GM19452 (cell line): ENCODE data around the gene EHD1.

Experiments used
- ATAC-seq: cut with Tn5 transposase; IDR thresholded peaks from one replicate; pipeline ENCODE4 v1.9.1; 2021; ENCODE audit not compliant: unreplicated experiment

The EHD1 gene

GRCh38 chr11:64878494-64879243 lies at the start of gene EHD1:
Gene EHD1 (minus strand): TSS chr11:64878621. CDS start chr11:64878464, 157 bp downstream.
- ATAC-seq = peak; percentile 66

GRCh38 chr11:64926689-64927088 lies 48.3 kb upstream of the EHD1 start:
- ATAC-seq = no peak

- no peak for ATAC-seq
Measured at GRCh38 chr11:64925536-64926436, 47.4 kb upstream of the EHD1 start.

GRCh38 chr11:64924910-64925284 lies 46.5 kb upstream of the EHD1 start:
- no peak for ATAC-seq

- peak; percentile 79 for ATAC-seq
Measured at GRCh38 chr11:64923944-64924909, 45.8 kb upstream of the EHD1 start, which contains the start of gene PPP2R5B. Gene PPP2R5B (plus strand): TSS chr11:64924689. CDS start chr11:64925735, 1,046 bp downstream.

GRCh38 chr11:64923151-64923661 lies 44.8 kb upstream of the EHD1 start:
- ATAC-seq = no peak

GRCh38 chr11:64921384-64921783 lies 43.0 kb upstream of the EHD1 start:
- no peak for ATAC-seq

- no peak for ATAC-seq
Measured at GRCh38 chr11:64920124-64920523, 41.7 kb upstream of the EHD1 start.

- ATAC-seq = no peak
Measured at GRCh38 chr11:64919627-64920026, 41.2 kb upstream of the EHD1 start.

GRCh38 chr11:64918017-64918416 lies 39.6 kb upstream of the EHD1 start:
- no peak for ATAC-seq

- ATAC-seq = no peak
Measured at GRCh38 chr11:64917663-64917995, 39.2 kb upstream of the EHD1 start.

- ATAC-seq = peak; percentile 91
Measured at GRCh38 chr11:64916775-64917662, 38.6 kb upstream of the EHD1 start, which contains the start of gene ATG2A. Gene ATG2A (minus strand): TSS chr11:64917209. CDS start chr11:64917135, 74 bp downstream.

- peak; percentile 18 for ATAC-seq
Measured at GRCh38 chr11:64916040-64916774, 37.8 kb upstream of the EHD1 start.

- ATAC-seq = no peak
Measured at GRCh38 chr11:64915376-64915887, 37.0 kb upstream of the EHD1 start.

GRCh38 chr11:64914123-64914522 lies 35.7 kb upstream of the EHD1 start:
- ATAC-seq = no peak

- no peak for ATAC-seq
Measured at GRCh38 chr11:64913171-64913727, 34.8 kb upstream of the EHD1 start.

GRCh38 chr11:64911689-64912088 lies 33.3 kb upstream of the EHD1 start:
- ATAC-seq = no peak

GRCh38 chr11:64911142-64911541 lies 32.7 kb upstream of the EHD1 start:
- ATAC-seq = no peak
